Neuron (in vitro differentiated cells): ENCODE measurements around the gene COL11A1.
"Not testable (repeated sequence)": the region's sequence is repeated elsewhere in the genome, so short reads cannot be mapped to it uniquely, and the experiment has no call there.

Source experiments
- H2AFZ ChIP-seq: one replicate; pipeline ENCODE4 v1.6.1; 2013; ENCODE audit warnings: low read depth, mild to moderate bottlenecking, inconsistent platforms, low read length, moderate library complexity
- H3K27me3 ChIP-seq: one replicate; pipeline ENCODE4 v1.6.1; 2013; ENCODE audit warnings: low read length; ENCODE audit not compliant: insufficient read depth
- H3K36me3 ChIP-seq: one replicate; pipeline ENCODE4 v1.6.1; 2013; ENCODE audit warnings: low read length; ENCODE audit not compliant: insufficient read depth
- H3K4me1 ChIP-seq: one replicate; pipeline ENCODE4 v1.6.1; 2013; ENCODE audit warnings: low read length; ENCODE audit not compliant: insufficient read depth
- H3K4me3 ChIP-seq: 2 replicates; pipeline ENCODE4 v1.5.1; 2013; ENCODE audit warnings: mild to moderate bottlenecking, low read length, moderate library complexity
- H3K9me3 ChIP-seq: one replicate; pipeline ENCODE4 v1.6.1; 2013; ENCODE audit warnings: low read length

The COL11A1 gene

GRCh38 chr1:102941366-102941947 lies 166.9 kb downstream of the COL11A1 start:
- Histone ChIP-seq H2AFZ (no peak overlapping the region), H3K4me1 (no peaks in the 10 kb centered on the region), H3K4me3 (no peak overlapping the region), H3K27me3 (no peaks in the 10 kb centered on the region), H3K36me3 (no peaks in the 10 kb centered on the region), H3K9me3 (no peaks in the 10 kb centered on the region)

- no peak overlapping the region for H2AFZ ChIP-seq
- H3K27me3 ChIP-seq, result no peaks in the 10 kb centered on the region
- no peaks in the 10 kb centered on the region for H3K9me3 ChIP-seq
- peaks cover 2% of the 10 kb centered on the region for H3K36me3 ChIP-seq
- H3K4me3 ChIP-seq, result no peak overlapping the region
- no peaks in the 10 kb centered on the region for H3K4me1 ChIP-seq
Measured at GRCh38 chr1:102937401-102937800, 170.9 kb downstream of the COL11A1 start.

GRCh38 chr1:102933362-102933761 lies 175.0 kb downstream of the COL11A1 start:
- H3K4me3 ChIP-seq, H3K36me3 ChIP-seq, H2AFZ ChIP-seq, H3K9me3 ChIP-seq, H3K4me1 ChIP-seq, H3K27me3 ChIP-seq: not testable (repeated sequence)

GRCh38 chr1:102919659-102920058 lies 188.7 kb downstream of the COL11A1 start:
- H3K9me3 ChIP-seq, result no peaks in the 10 kb centered on the region
- no peaks in the 10 kb centered on the region for H3K36me3 ChIP-seq
- H3K4me3 ChIP-seq, result no peak overlapping the region
- H3K27me3 ChIP-seq, result no peaks in the 10 kb centered on the region
- no peaks in the 10 kb centered on the region for H3K4me1 ChIP-seq
- no peak overlapping the region for H2AFZ ChIP-seq

- Histone ChIP-seq H3K4me1 (no peaks in the 10 kb centered on the region), H3K4me3 (no peak overlapping the region), H3K27me3 (no peaks in the 10 kb centered on the region), H2AFZ (no peak overlapping the region), H3K36me3 (no peaks in the 10 kb centered on the region), H3K9me3 (no peaks in the 10 kb centered on the region)
Measured at GRCh38 chr1:102901996-102902395, 206.3 kb downstream of the COL11A1 start.

GRCh38 chr1:102899935-102900334 lies 208.4 kb downstream of the COL11A1 start:
- Histone ChIP-seq H3K4me1 (no peaks in the 10 kb centered on the region), H3K9me3 (no peaks in the 10 kb centered on the region), H3K36me3 (no peaks in the 10 kb centered on the region)

GRCh38 chr1:102897557-102897956 lies 210.8 kb downstream of the COL11A1 start:
- Histone ChIP-seq H3K36me3 (no peaks in the 10 kb centered on the region), H3K4me3 (no peak overlapping the region), H2AFZ (no peak overlapping the region), H3K27me3 (no peaks in the 10 kb centered on the region), H3K9me3 (no peaks in the 10 kb centered on the region), H3K4me1 (no peaks in the 10 kb centered on the region)

More at GRCh38 chr1:102899935-102900334, 208.4 kb downstream of the COL11A1 start:
- Histone ChIP-seq H3K4me3 (no peak overlapping the region), H2AFZ (no peak overlapping the region), H3K27me3 (no peaks in the 10 kb centered on the region)

- Histone ChIP-seq H3K9me3 (no peaks in the 10 kb centered on the region), H3K27me3 (no peaks in the 10 kb centered on the region), H3K4me3 (no peak overlapping the region), H3K4me1 (no peaks in the 10 kb centered on the region), H3K36me3 (no peaks in the 10 kb centered on the region), H2AFZ (no peak overlapping the region)
Measured at GRCh38 chr1:102896771-102897170, 211.6 kb downstream of the COL11A1 start.

GRCh38 chr1:102896286-102896685 lies 212.0 kb downstream of the COL11A1 start:
- Histone ChIP-seq H3K4me3 (no peak overlapping the region), H3K36me3 (no peaks in the 10 kb centered on the region), H3K9me3 (no peaks in the 10 kb centered on the region), H2AFZ (no peak overlapping the region), H3K4me1 (no peaks in the 10 kb centered on the region), H3K27me3 (no peaks in the 10 kb centered on the region)

GRCh38 chr1:102891868-102892625 lies 216.3 kb downstream of the COL11A1 start:
- Histone ChIP-seq H2AFZ (no peak overlapping the region), H3K36me3 (peaks cover 3% of the 10 kb centered on the region), H3K4me3 (no peak overlapping the region), H3K4me1 (no peaks in the 10 kb centered on the region), H3K27me3 (no peaks in the 10 kb centered on the region), H3K9me3 (no peaks in the 10 kb centered on the region)

GRCh38 chr1:102886638-102887037 lies 221.7 kb downstream of the COL11A1 start:
- Histone ChIP-seq H3K27me3 (no peaks in the 10 kb centered on the region), H3K36me3 (peaks cover 3% of the 10 kb centered on the region), H3K4me1 (no peaks in the 10 kb centered on the region), H2AFZ (no peak overlapping the region), H3K4me3 (no peak overlapping the region), H3K9me3 (no peaks in the 10 kb centered on the region)

GRCh38 chr1:102884238-102884637 lies 224.1 kb downstream of the COL11A1 start:
- H3K9me3 ChIP-seq, result no peaks in the 10 kb centered on the region
- H3K4me1 ChIP-seq, result no peaks in the 10 kb centered on the region
- H2AFZ ChIP-seq, result no peak overlapping the region
- no peak overlapping the region for H3K4me3 ChIP-seq
- H3K36me3 ChIP-seq, result peaks cover 7% of the 10 kb centered on the region
- H3K27me3 ChIP-seq, result no peaks in the 10 kb centered on the region

GRCh38 chr1:102879439-102879993 lies 228.8 kb downstream of the COL11A1 start:
- Histone ChIP-seq H3K9me3 (no peaks in the 10 kb centered on the region), H3K27me3 (no peaks in the 10 kb centered on the region), H3K36me3 (peaks cover 4% of the 10 kb centered on the region), H3K4me1 (no peaks in the 10 kb centered on the region), H2AFZ (no peak overlapping the region), H3K4me3 (no peak overlapping the region)
